ENCODE results near the gene PARD3.

- no peak for TF ChIP-seq POLR2A (IDR thresholded peaks at IDR 0.05)
- TF ChIP-seq CTCF (IDR thresholded peaks at IDR 0.05), result no peak
Measured at GRCh38 chr10:34104829-34105572, 710.1 kb downstream of the PARD3 start.
